Mucosa of stomach (tissue), 1 donor: ENCODE results near the gene IFT57.
A peak's percentile ranks its signal among the peaks of the same experiment; 100 is the strongest.

ENCODE experiments used
- H3K27me3 ChIP-seq: one replicate; pipeline ENCODE4 v1.7.0; 2013; ENCODE audit warnings: mild to moderate bottlenecking, low read length; ENCODE audit not compliant: control insufficient read depth, insufficient read depth
- H3K36me3 ChIP-seq: one replicate; pipeline ENCODE4 v1.7.0; 2013; ENCODE audit warnings: low read length; ENCODE audit not compliant: control insufficient read depth, insufficient read depth
- H3K4me1 ChIP-seq: one replicate; pipeline ENCODE4 v1.7.0; 2013; ENCODE audit warnings: mild to moderate bottlenecking, low read length; ENCODE audit not compliant: control insufficient read depth, insufficient read depth
- H3K4me3 ChIP-seq: one replicate; pipeline ENCODE4 v1.7.0; 2013; ENCODE audit warnings: low read length
- H3K9ac ChIP-seq: one replicate; pipeline ENCODE4 v1.7.0; 2013; ENCODE audit warnings: mild to moderate bottlenecking, low read length, moderate library complexity
- H3K9me3 ChIP-seq: one replicate; pipeline ENCODE4 v1.7.0; 2013; ENCODE audit warnings: mild to moderate bottlenecking, low read length, moderate library complexity; ENCODE audit not compliant: control insufficient read depth
- donor health status: Pancreatic carcinoma.

IFT57 gene

DNA sequence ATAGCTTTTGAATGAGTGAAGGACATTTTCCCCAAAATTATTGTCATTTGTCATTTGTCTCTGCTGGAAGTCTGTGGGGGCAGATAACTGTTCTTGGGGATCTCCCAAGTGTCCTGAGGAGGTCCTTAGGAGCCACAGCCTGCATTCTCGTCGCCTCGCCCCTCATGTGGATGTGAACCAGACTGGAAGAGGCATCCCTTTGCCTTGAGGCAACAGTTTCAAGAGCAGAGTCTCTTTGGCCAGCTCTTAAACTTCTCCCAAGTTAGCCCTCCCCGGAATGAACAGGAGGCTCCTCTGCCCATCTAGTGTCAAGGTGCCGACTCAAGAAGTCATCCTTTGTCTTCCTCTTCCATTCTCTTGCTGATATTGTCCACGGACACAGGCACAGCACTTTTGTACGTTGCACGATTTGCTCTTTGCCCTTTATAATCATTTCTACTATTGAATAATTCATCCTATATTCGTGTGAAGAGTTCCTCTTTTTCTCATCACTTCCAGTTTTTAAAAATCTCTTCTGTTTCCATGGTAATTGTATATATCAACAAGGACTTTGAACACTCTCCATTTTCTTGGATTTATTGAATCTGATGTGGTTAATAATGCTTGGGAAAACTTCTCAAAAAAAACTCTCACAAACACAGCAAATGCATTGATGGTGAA, 90.6 kb downstream of the IFT57 start:
- Histone ChIP-seq H3K27me3 (no peaks in the 10 kb centered on the region), H3K4me1 (peaks cover 32% of the 10 kb centered on the region), H3K9me3 (no peaks in the 10 kb centered on the region), H3K9ac (no peak overlapping the region), H3K36me3 (no peaks in the 10 kb centered on the region), H3K4me3 (no peak overlapping the region)

DNA sequence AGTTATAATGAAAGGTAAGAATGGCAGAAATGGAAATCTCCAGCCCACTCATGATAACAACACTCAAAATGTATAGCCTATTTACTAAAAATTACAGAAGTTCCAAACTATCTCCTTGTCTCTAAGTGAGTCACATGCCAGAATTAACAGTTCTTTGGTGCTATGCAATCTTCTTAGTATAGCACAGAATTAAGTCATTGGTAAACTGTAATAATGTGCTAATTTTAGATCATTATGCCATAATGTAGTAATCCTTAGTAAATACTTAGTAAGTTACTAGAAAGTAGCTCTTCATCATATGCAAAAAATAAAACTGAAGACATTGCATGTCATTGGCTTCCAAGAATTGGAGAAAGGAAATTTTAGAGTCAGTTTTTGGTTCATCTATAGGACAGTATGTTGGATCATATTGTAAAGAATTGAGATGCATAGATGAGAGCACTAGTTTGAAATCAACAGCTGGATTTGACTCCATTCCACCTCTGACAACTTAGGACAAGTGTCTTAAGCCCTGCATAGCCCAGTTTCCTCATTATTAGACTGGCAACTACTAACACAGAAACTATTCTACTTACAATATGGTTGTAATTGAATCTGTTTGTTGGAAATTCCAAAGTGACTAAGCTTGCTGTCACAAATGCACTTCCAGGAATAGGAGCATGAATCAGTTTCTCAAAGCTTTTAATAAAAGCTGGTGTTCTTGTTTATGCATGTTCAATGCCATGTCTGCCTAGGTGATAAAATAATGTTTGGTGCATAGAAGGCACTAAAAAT, 91.3 kb downstream of the IFT57 start:
- Histone ChIP-seq H3K4me3 (no peak overlapping the region), H3K4me1 (peaks cover 32% of the 10 kb centered on the region), H3K9ac (no peak overlapping the region)

DNA sequence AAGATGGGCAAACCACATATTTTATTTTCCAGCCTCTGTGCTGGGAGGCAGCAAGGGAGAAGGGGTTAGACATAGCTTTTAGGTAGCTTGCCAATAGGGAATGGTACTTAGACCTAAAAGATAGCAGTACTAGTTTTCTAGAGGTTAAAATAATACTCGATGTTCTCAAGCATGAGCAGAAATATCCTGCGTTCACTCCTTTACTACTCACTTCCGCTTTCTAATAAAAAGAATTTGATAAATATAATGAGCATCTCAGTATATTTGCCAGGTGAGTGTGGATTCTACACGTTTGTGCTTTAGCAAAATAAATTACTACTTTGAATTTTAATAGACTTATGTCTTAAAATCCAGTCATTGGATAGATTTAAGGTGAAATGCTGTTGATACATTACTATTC, 92.0 kb downstream of the IFT57 start:
- Histone ChIP-seq H3K36me3 (no peaks in the 10 kb centered on the region), H3K9ac (no peak overlapping the region), H3K4me3 (no peak overlapping the region), H3K4me1 (peaks cover 37% of the 10 kb centered on the region), H3K27me3 (no peaks in the 10 kb centered on the region), H3K9me3 (no peaks in the 10 kb centered on the region)

More for the DNA sequence above, 91.3 kb downstream of the IFT57 start:
- Histone ChIP-seq H3K9me3 (no peaks in the 10 kb centered on the region), H3K27me3 (no peaks in the 10 kb centered on the region), H3K36me3 (no peaks in the 10 kb centered on the region)

DNA sequence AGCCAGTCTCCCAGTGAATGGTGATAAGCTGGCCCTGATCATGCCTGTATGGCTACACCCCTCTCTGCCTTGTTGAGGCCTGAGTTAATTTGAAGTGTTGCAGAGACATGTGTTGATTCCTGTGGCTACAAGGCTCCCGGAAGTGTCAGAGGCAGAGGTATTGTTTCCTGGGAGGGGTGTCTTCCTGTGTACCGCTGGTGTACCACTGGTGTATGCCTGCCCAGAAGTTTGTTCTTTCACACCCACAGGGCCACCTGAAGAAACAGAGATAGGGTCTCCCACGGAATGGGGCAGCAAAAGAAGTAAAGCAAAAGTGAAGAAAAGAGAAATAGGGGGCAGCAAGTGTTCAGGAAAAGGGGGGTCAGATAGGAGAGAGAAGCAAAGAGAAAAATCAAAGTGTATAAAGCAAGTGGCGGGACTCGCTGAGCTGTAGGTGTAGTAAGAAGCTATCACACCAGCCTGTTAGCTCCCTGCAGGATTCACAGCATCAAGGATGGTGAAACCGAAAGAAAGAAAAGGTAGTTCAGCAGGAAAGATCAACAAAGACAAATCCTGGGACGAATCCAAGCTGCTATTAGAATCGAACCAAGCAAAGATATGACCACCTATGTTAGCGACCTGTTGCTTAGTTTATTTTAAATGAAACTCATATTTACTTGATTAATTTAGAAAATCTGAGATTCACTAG, 94.8 kb downstream of the IFT57 start:
- H3K9ac ChIP-seq, result peak overlapping the region; percentile 18
- no peaks in the 10 kb centered on the region for H3K9me3 ChIP-seq
- no peaks in the 10 kb centered on the region for H3K36me3 ChIP-seq
- H3K27me3 ChIP-seq, result no peaks in the 10 kb centered on the region
- peak overlapping the region; percentile 27 for H3K4me3 ChIP-seq
- peaks cover 31% of the 10 kb centered on the region for H3K4me1 ChIP-seq

DNA sequence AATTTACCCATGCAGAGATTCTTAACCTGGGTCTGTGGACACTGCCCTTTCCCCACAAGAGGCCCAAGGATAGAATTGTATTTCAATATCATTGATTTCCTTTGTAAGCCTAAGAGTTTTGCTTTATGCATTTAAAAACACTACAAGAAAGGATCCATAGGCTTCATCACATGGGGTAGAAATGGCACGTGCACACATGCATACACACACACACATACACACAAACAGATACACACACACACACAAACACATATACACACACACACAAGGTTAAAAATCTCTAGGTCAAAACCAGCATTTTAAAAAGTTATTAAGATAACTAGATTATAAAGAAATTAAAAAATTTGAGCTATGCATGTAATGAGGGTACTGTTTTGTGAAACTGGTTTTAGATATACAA, 95.9 kb downstream of the IFT57 start:
- H3K4me1 ChIP-seq, result peaks cover 25% of the 10 kb centered on the region
- no peak overlapping the region for H3K9ac ChIP-seq
- no peak overlapping the region for H3K4me3 ChIP-seq
- H3K27me3 ChIP-seq, result no peaks in the 10 kb centered on the region
- H3K9me3 ChIP-seq, result no peaks in the 10 kb centered on the region
- H3K36me3 ChIP-seq, result no peaks in the 10 kb centered on the region

DNA sequence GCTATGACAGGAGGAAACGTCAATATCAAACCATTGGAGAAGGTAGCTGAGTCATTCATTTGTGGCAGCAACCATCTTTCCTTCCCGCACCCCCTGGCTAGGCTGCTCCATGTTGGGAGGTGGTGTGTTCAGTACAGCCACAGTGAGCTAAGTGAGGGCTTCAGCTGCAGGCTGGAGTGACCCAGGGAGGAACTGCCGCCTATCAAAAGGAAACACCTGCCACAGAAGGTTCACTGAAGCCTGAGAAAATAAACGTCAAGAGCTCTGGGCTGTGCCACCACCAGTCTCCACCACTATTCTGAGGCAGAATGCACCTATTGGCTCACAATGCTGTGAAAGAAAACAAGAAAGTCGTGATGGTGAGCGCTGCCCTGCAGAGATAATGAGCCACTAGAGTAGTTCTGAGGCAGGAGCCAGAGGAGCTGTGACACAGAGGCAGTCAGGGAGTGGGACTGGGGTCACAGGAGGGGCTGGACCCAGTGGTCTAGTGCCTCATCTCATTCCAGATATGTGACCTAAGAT, 96.6 kb downstream of the IFT57 start:
- no peak overlapping the region for H3K4me3 ChIP-seq
- H3K4me1 ChIP-seq, result peaks cover 25% of the 10 kb centered on the region
- no peaks in the 10 kb centered on the region for H3K27me3 ChIP-seq
- H3K36me3 ChIP-seq, result no peaks in the 10 kb centered on the region
- H3K9ac ChIP-seq, result no peak overlapping the region
- no peaks in the 10 kb centered on the region for H3K9me3 ChIP-seq

DNA sequence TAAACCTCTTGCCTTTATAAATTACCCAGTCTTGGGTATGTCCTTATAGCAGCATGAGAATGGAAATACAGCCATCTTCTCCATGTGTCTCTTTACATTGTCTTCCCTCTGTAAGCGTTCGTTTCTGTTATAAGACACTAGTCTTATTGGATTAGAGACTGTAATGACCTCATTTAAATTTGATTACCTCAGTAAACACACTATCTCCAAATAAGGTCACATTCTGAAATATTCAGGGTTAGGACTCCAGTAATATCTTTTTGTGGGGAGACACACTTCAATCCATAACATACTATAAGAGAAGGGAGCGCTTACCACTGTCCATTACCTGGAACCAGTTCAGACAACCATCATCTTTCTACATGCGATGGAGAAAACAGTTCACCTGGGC, 97.1 kb downstream of the IFT57 start:
- Histone ChIP-seq H3K36me3 (no peaks in the 10 kb centered on the region), H3K9ac (no peak overlapping the region), H3K4me3 (no peak overlapping the region), H3K4me1 (peaks cover 25% of the 10 kb centered on the region), H3K27me3 (no peaks in the 10 kb centered on the region), H3K9me3 (no peaks in the 10 kb centered on the region)

DNA sequence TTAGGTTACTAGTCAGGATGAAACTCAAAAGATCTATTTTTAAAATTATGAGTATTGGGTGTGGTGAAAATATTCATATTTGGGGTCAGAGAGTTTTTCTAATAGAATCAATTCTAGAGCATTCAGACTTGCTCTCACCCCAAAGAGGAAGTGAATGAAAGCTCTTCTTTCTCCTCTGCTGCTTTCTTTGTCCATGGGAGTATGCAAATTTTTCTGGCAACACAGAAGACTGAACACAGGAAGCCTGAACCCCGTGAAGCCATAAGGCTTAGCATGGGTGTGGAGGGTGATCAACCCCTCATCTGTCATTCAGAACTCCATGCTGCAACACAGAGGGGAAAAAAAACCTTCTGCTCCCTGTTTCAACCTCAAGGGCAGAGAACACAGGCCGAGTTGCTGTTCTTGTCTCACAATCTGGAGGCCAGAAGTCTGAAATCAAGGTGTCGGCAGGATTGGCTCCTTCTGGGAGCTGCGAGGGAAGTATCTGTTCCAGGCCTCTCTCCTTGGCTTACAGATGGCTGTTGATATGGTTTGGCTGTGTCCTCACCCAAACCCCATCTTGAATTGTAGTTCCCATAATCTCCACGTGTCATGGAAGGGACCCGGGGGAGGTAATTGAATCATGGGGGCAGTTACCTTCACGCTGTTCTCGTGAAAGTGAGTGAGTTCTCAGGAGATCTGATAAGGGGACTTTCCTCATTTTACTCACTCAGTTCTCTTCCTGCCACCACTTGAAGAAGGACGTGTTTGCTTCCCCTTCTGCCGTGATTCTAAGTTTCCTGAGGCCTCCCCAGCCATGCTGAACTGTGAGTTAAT, 97.7 kb downstream of the IFT57 start:
- no peak overlapping the region for H3K9ac ChIP-seq
- H3K36me3 ChIP-seq, result no peaks in the 10 kb centered on the region
- no peaks in the 10 kb centered on the region for H3K27me3 ChIP-seq
- H3K4me3 ChIP-seq, result no peak overlapping the region
- H3K9me3 ChIP-seq, result no peaks in the 10 kb centered on the region
- H3K4me1 ChIP-seq, result peaks cover 25% of the 10 kb centered on the region

DNA sequence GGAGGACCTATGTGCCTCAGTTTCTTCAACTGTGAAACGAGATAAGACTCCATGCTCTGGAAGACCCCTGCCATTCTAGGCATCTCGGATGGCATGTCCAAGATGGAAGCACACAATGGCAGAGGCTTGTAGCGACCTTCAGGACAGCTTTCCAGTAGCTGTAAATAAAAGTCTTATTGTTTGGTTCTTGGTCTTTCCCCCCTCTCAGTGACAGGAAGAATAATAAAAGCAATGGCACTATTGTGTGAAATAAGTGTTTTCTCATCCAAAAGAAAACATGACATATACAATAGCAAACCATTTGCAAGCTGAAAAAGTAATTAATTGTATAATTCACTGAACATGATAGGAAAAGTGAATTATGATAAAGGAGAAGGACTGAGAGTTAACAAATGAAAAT, 98.9 kb downstream of the IFT57 start:
- Histone ChIP-seq H3K27me3 (no peaks in the 10 kb centered on the region), H3K4me1 (peaks cover 25% of the 10 kb centered on the region), H3K9ac (no peak overlapping the region), H3K36me3 (no peaks in the 10 kb centered on the region), H3K9me3 (no peaks in the 10 kb centered on the region), H3K4me3 (no peak overlapping the region)

DNA sequence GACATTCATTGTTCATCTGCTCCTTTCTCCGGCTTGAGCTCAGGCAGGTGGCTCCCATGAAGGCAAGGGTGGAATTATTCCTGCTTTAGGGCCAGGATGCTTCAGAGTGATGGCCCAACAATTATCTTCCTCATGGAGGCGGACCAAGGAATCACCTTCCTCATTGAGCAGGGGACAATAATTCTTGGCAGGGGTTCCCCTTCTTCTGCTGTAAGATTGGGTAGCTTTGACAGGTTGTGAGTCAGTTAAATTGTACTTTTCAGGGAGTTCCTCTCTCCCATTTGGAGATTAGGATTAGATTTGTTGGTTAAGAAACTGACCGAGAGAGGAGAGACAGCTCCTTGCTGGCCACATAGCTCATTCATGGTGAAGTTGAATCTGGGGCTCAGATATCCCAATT, 99.9 kb downstream of the IFT57 start:
- Histone ChIP-seq H3K9me3 (no peaks in the 10 kb centered on the region), H3K4me1 (peaks cover 18% of the 10 kb centered on the region), H3K36me3 (no peaks in the 10 kb centered on the region), H3K9ac (no peak overlapping the region), H3K27me3 (no peaks in the 10 kb centered on the region), H3K4me3 (no peak overlapping the region)

DNA sequence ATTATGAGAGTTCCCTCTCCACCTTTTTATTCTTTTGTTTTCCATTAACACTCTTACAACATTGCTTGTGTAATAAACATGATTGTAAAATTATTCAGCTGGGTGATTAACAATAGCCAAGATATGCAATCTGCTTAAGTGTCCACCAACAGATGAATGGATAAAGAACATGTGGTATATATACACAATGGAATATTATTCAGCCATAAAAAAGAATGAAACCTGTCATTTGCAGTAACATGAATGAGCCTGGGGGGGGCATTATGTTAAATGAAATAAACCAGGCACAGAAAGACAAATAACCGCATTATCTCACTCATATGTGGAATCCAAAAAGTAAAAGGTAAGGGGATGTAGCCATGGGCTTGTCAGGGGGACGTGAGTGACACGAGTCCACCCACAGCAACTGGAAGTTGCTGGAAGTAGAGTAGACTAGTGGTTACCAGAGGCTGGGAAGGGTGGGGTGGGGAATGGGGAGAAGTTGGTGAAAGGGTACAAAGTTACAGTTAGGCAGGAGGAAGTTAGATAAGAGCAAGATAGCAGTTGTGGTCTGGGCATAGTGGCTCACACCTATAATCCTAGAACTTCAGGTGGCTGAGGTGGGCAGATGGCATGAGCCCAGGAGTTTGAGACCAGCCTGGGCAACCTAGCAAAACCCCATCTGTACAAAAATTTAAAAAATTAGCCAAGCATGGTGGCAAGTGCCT, 102.7 kb downstream of the IFT57 start:
- Histone ChIP-seq H3K9me3 (no peaks in the 10 kb centered on the region), H3K27me3 (no peaks in the 10 kb centered on the region), H3K36me3 (no peaks in the 10 kb centered on the region), H3K9ac (no peak overlapping the region), H3K4me1 (peaks cover 2% of the 10 kb centered on the region), H3K4me3 (no peak overlapping the region)
